ENCODE data around the gene MIEN1.

Gene MIEN1

GRCh38 chr17:39702901-39703893, 27.1 kb downstream of the MIEN1 start:
- H3K56ac ChIP-seq (ENCODE audit: low read length): no peak overlapping the region
- H3K27me3 ChIP-seq (ENCODE audit: insufficient read depth, low read length, poor library complexity): no peaks in the 10 kb centered on the region
- peaks cover 12% of the 10 kb centered on the region for H3K79me1 ChIP-seq (ENCODE audit: low read length)
- no peak overlapping the region for H2AK5ac ChIP-seq (ENCODE audit: low read length)
- no peak overlapping the region for H4K8ac ChIP-seq (ENCODE audit: low read depth, low read length)
- no peak overlapping the region for H3K4me3 ChIP-seq (ENCODE audit: low read length)
- H4K5ac ChIP-seq (ENCODE audit: low read length): no peak overlapping the region
- H3K4me2 ChIP-seq (ENCODE audit: low read length): no peak overlapping the region
- H3K4ac ChIP-seq (ENCODE audit: low read depth, low read length): no peak overlapping the region
- H3K79me2 ChIP-seq (ENCODE audit: control insufficient read depth, insufficient read depth, low read length): peaks cover 57% of the 10 kb centered on the region
- H3K4me1 ChIP-seq (ENCODE audit: control insufficient read depth, low read depth, low read length): peaks cover 12% of the 10 kb centered on the region
- no peak overlapping the region for H3K27ac ChIP-seq (ENCODE audit: low read depth, low read length)
- no peak overlapping the region for H3K23ac ChIP-seq (ENCODE audit: low read length)
- H2BK15ac ChIP-seq (replicated peaks; ENCODE audit: low read depth): no peak overlapping the region
- no peak overlapping the region for H2BK5ac ChIP-seq (ENCODE audit: low read length)
- DNase-seq: no peak
- WGBS (ENCODE audit: extremely low coverage, insufficient coverage, low lambda C conversion rate): no CpG with 5 or more reads among the region's 12 CpGs
- peaks cover 2% of the 10 kb centered on the region for H3K36me3 ChIP-seq (ENCODE audit: control insufficient read depth, insufficient read depth, low read length)
- no peak overlapping the region for H3K18ac ChIP-seq (ENCODE audit: low read length)
- H2BK120ac ChIP-seq (ENCODE audit: low read depth, low read length): no peak overlapping the region
- no peak overlapping the region for H3K9ac ChIP-seq (ENCODE audit: low read length)

- Histone ChIP-seq H3K56ac (ENCODE audit: low read length) (peak overlapping the region; percentile 90), H3K79me1 (ENCODE audit: low read length) (peaks cover 11% of the 10 kb centered on the region), H3K27ac (ENCODE audit: low read depth, low read length) (no peak overlapping the region), H4K5ac (ENCODE audit: low read length) (no peak overlapping the region), H3K36me3 (ENCODE audit: control insufficient read depth, insufficient read depth, low read length) (no peaks in the 10 kb centered on the region), H4K8ac (ENCODE audit: low read depth, low read length) (no peak overlapping the region), H3K4me2 (ENCODE audit: low read length) (peak overlapping the region; percentile 84), H2BK15ac (replicated peaks; ENCODE audit: low read depth) (no peak overlapping the region), H2AK5ac (ENCODE audit: low read length) (no peak overlapping the region), H3K23ac (ENCODE audit: low read length) (no peak overlapping the region), H2BK5ac (ENCODE audit: low read length) (no peak overlapping the region), H3K9ac (ENCODE audit: low read length) (peak overlapping the region; percentile 85), H3K79me2 (ENCODE audit: control insufficient read depth, insufficient read depth, low read length) (peaks cover 57% of the 10 kb centered on the region), H2BK120ac (ENCODE audit: low read depth, low read length) (no peak overlapping the region), H3K4ac (ENCODE audit: low read depth, low read length) (no peak overlapping the region), H3K4me3 (ENCODE audit: low read length) (no peak overlapping the region), H3K4me1 (ENCODE audit: control insufficient read depth, low read depth, low read length) (peaks cover 12% of the 10 kb centered on the region), H3K18ac (ENCODE audit: low read length) (no peak overlapping the region), H3K27me3 (ENCODE audit: insufficient read depth, low read length, poor library complexity) (no peaks in the 10 kb centered on the region)
- WGBS (ENCODE audit: extremely low coverage, insufficient coverage, low lambda C conversion rate): no CpG with 5 or more reads among the region's 4 CpGs
- no peak for DNase-seq
Observed at GRCh38 chr17:39701784-39702422, 28.4 kb downstream of the MIEN1 start.

- Histone ChIP-seq H3K56ac (ENCODE audit: low read length) (peak overlapping the region; percentile 90), H3K18ac (ENCODE audit: low read length) (no peak overlapping the region), H2AK5ac (ENCODE audit: low read length) (peak overlapping the region; percentile 23), H3K27ac (ENCODE audit: low read depth, low read length) (no peak overlapping the region), H3K4me3 (ENCODE audit: low read length) (peak overlapping the region; percentile 70), H3K9ac (ENCODE audit: low read length) (peak overlapping the region; percentile 85), H3K4me2 (ENCODE audit: low read length) (peak overlapping the region; percentile 84), H4K8ac (ENCODE audit: low read depth, low read length) (no peak overlapping the region), H4K5ac (ENCODE audit: low read length) (no peak overlapping the region), H3K36me3 (ENCODE audit: control insufficient read depth, insufficient read depth, low read length) (no peaks in the 10 kb centered on the region), H3K23ac (ENCODE audit: low read length) (no peak overlapping the region), H2BK15ac (replicated peaks; ENCODE audit: low read depth) (no peak overlapping the region), H3K4ac (ENCODE audit: low read depth, low read length) (no peak overlapping the region), H2BK120ac (ENCODE audit: low read depth, low read length) (no peak overlapping the region), H3K79me2 (ENCODE audit: control insufficient read depth, insufficient read depth, low read length) (peaks cover 54% of the 10 kb centered on the region), H3K4me1 (ENCODE audit: control insufficient read depth, low read depth, low read length) (peaks cover 12% of the 10 kb centered on the region), H3K27me3 (ENCODE audit: insufficient read depth, low read length, poor library complexity) (no peaks in the 10 kb centered on the region), H2BK5ac (ENCODE audit: low read length) (no peak overlapping the region), H3K79me1 (ENCODE audit: low read length) (peaks cover 10% of the 10 kb centered on the region)
- no CpG with 5 or more reads among the region's 10 CpGs for WGBS (ENCODE audit: extremely low coverage, insufficient coverage, low lambda C conversion rate)
- DNase-seq: peak; percentile 38
Observed at GRCh38 chr17:39701012-39701783, 29.1 kb downstream of the MIEN1 start.

GRCh38 chr17:39700148-39700987, 30.0 kb downstream of the MIEN1 start:
- H4K5ac ChIP-seq (ENCODE audit: low read length): no peak overlapping the region
- peak overlapping the region; percentile 64 for H2BK5ac ChIP-seq (ENCODE audit: low read length)
- peak overlapping the region; percentile 70 for H3K4me3 ChIP-seq (ENCODE audit: low read length)
- no peaks in the 10 kb centered on the region for H3K27me3 ChIP-seq (ENCODE audit: insufficient read depth, low read length, poor library complexity)
- H2BK15ac ChIP-seq (replicated peaks; ENCODE audit: low read depth): no peak overlapping the region
- peak overlapping the region; percentile 93 for H3K4ac ChIP-seq (ENCODE audit: low read depth, low read length)
- H3K4me2 ChIP-seq (ENCODE audit: low read length): peak overlapping the region; percentile 84
- H3K27ac ChIP-seq (ENCODE audit: low read depth, low read length): peak overlapping the region; percentile 16
- no peak overlapping the region for H2AK5ac ChIP-seq (ENCODE audit: low read length)
- no peak overlapping the region for H2BK120ac ChIP-seq (ENCODE audit: low read depth, low read length)
- peak; percentile 65 for DNase-seq
- peak overlapping the region; percentile 90 for H3K56ac ChIP-seq (ENCODE audit: low read length)
- peaks cover 18% of the 10 kb centered on the region for H3K4me1 ChIP-seq (ENCODE audit: control insufficient read depth, low read depth, low read length)
- H3K79me1 ChIP-seq (ENCODE audit: low read length): peaks cover 7% of the 10 kb centered on the region
- peak overlapping the region; percentile 63 for H3K18ac ChIP-seq (ENCODE audit: low read length)
- H3K23ac ChIP-seq (ENCODE audit: low read length): no peak overlapping the region
- H3K79me2 ChIP-seq (ENCODE audit: control insufficient read depth, insufficient read depth, low read length): peaks cover 47% of the 10 kb centered on the region
- WGBS (ENCODE audit: extremely low coverage, insufficient coverage, low lambda C conversion rate): no CpG with 5 or more reads among the region's 57 CpGs
- H3K9ac ChIP-seq (ENCODE audit: low read length): peak overlapping the region; percentile 85
- H4K8ac ChIP-seq (ENCODE audit: low read depth, low read length): peak overlapping the region; percentile 70
- no peaks in the 10 kb centered on the region for H3K36me3 ChIP-seq (ENCODE audit: control insufficient read depth, insufficient read depth, low read length)

GRCh38 chr17:39699818-39700147, 30.5 kb downstream of the MIEN1 start, which contains the start of gene ERBB2:
TSS of gene ERBB2 (plus strand) at chr17:39700064. CDS start at chr17:39700239, 175 bp downstream.
- H3K23ac ChIP-seq (ENCODE audit: low read length): no peak within 1 kb of the TSS
- H2BK5ac ChIP-seq (ENCODE audit: low read length): peak within 1 kb of the TSS; percentile 64
- H3K79me2 ChIP-seq (ENCODE audit: control insufficient read depth, insufficient read depth, low read length): peaks cover 44% of the 10 kb centered on the region
- no peaks in the 10 kb centered on the region for H3K27me3 ChIP-seq (ENCODE audit: insufficient read depth, low read length, poor library complexity)
- no peak within 1 kb of the TSS for H2BK120ac ChIP-seq (ENCODE audit: low read depth, low read length)
- H3K36me3 ChIP-seq (ENCODE audit: control insufficient read depth, insufficient read depth, low read length): no peaks in the 10 kb centered on the region
- H3K4ac ChIP-seq (ENCODE audit: low read depth, low read length): peak within 1 kb of the TSS; percentile 93
- H3K79me1 ChIP-seq (ENCODE audit: low read length): peaks cover 5% of the 10 kb centered on the region
- H3K56ac ChIP-seq (ENCODE audit: low read length): peak within 1 kb of the TSS; percentile 90
- H2BK15ac ChIP-seq (replicated peaks; ENCODE audit: low read depth): no peak within 1 kb of the TSS
- H3K27ac ChIP-seq (ENCODE audit: low read depth, low read length): peak within 1 kb of the TSS; percentile 20
- peak within 1 kb of the TSS; percentile 84 for H3K4me2 ChIP-seq (ENCODE audit: low read length)
- H3K4me3 ChIP-seq (ENCODE audit: low read length): peak within 1 kb of the TSS; percentile 70
- H2AK5ac ChIP-seq (ENCODE audit: low read length): no peak within 1 kb of the TSS
- DNase-seq: peak; percentile 90
- H3K4me1 ChIP-seq (ENCODE audit: control insufficient read depth, low read depth, low read length): peaks cover 20% of the 10 kb centered on the region
- peak within 1 kb of the TSS; percentile 63 for H3K18ac ChIP-seq (ENCODE audit: low read length)
- H4K8ac ChIP-seq (ENCODE audit: low read depth, low read length): peak within 1 kb of the TSS; percentile 70
- H3K9ac ChIP-seq (ENCODE audit: low read length): peak within 1 kb of the TSS; percentile 85
- no CpG with 5 or more reads among the region's 20 CpGs for WGBS (ENCODE audit: extremely low coverage, insufficient coverage, low lambda C conversion rate)
- H4K5ac ChIP-seq (ENCODE audit: low read length): no peak within 1 kb of the TSS

Data from mesendoderm (in vitro differentiated cells).